ENCODE data around the gene ZDHHC19.

DNA sequence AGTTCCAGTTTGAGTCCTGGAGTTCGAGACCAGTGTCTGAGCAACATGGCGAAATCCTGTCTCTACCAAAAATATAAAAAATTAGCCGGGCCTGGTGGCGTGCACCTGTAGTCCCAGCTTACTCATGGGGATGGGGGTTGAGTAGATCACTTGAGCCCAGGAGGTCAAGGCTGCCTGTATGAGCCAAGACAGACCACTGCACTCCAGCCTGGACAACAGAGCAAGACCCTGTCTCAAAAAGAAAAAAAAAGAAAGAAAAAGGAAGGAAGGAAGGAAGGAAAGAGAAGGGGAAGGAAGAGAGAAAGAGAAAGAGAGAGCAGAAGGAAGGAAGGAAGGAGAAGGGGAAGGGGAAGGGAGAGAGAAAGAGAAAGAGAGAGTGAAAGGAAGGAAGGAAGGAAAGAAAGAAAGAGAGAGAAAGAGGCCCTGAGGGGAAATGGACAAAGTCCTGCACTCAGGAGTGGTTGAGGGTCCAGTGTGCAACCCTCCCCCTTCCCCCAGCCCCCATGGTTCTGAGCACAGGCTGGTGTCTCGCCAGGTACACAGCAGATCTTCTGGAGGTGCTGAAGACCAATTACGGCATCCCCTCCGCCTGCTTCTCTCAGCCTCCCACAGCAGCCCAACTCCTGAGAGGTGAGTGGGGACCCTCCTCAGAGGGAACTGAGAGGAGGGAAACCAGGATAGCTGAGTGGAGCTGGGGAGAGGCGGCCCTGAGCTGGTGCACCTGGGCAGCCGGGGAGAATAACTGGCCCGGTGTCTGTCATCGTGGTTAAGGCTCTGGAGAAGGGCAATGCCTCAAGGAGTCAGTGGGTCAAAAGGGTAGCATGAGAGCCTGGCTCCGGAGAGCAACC, 6.3 kb upstream of the ZDHHC19 start:
- TF ChIP-seq, protein P1, sequence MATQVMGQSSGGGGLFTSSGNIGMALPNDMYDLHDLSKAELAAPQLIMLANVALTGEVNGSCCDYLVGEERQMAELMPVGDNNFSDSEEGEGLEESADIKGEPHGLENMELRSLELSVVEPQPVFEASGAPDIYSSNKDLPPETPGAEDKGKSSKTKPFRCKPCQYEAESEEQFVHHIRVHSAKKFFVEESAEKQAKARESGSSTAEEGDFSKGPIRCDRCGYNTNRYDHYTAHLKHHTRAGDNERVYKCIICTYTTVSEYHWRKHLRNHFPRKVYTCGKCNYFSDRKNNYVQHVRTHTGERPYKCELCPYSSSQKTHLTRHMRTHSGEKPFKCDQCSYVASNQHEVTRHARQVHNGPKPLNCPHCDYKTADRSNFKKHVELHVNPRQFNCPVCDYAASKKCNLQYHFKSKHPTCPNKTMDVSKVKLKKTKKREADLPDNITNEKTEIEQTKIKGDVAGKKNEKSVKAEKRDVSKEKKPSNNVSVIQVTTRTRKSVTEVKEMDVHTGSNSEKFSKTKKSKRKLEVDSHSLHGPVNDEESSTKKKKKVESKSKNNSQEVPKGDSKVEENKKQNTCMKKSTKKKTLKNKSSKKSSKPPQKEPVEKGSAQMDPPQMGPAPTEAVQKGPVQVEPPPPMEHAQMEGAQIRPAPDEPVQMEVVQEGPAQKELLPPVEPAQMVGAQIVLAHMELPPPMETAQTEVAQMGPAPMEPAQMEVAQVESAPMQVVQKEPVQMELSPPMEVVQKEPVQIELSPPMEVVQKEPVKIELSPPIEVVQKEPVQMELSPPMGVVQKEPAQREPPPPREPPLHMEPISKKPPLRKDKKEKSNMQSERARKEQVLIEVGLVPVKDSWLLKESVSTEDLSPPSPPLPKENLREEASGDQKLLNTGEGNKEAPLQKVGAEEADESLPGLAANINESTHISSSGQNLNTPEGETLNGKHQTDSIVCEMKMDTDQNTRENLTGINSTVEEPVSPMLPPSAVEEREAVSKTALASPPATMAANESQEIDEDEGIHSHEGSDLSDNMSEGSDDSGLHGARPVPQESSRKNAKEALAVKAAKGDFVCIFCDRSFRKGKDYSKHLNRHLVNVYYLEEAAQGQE (IDR thresholded peaks at IDR 0.05; ENCODE audit: insufficient read depth in 1 of 2, low read depth in 2 of 2, low read length in 2 of 2): no peak
- no peak for TF ChIP-seq POLR2AphosphoS5 (IDR thresholded peaks at IDR 0.05; ENCODE audit: low read depth, low read length)
- TF ChIP-seq TAF1 (IDR thresholded peaks at IDR 0.05; ENCODE audit: borderline replicate concordance, insufficient read depth, low read length): no peak
- TF ChIP-seq FOXP2 (optimal IDR thresholded peaks at IDR 0.05; ENCODE audit: borderline replicate concordance, extremely low read depth, extremely low read length, insufficient read depth): no peak

Measured in PFSK-1 (cell line).